Activated CD4-positive, alpha-beta T cell treated with anti-CD3 and anti-CD28 coated beads for 24 hours (primary cell): ENCODE results near the gene SLC16A7.
"Not testable (repeated sequence)": the region's sequence is repeated elsewhere in the genome, so short reads cannot be mapped to it uniquely, and the experiment has no call there.

Source experiments
- DNase-seq, 2 donors: peaks; one replicate each; pipeline ENCODE4 v3.0.0-alpha.2; 2020; ENCODE audit warnings: low read depth in 2 of 2

Gene SLC16A7

GRCh38 chr12:59736359-59736758 lies 140.5 kb downstream of the SLC16A7 start:
- DNase-seq = no peak

- no peak for DNase-seq
Observed at GRCh38 chr12:59736786-59737185, 141.0 kb downstream of the SLC16A7 start.

GRCh38 chr12:59737725-59738463 lies 142.1 kb downstream of the SLC16A7 start:
- no peak for DNase-seq

- no peak for DNase-seq
Observed at GRCh38 chr12:59742841-59743240, 147.0 kb downstream of the SLC16A7 start.

- no peak for DNase-seq
Observed at GRCh38 chr12:59744564-59744963, 148.7 kb downstream of the SLC16A7 start.

- DNase-seq = not testable (repeated sequence)
Observed at GRCh38 chr12:59751091-59751490, 155.3 kb downstream of the SLC16A7 start.

GRCh38 chr12:59761542-59761941 lies 165.7 kb downstream of the SLC16A7 start:
- DNase-seq = no peak

- DNase-seq = no peak
Observed at GRCh38 chr12:59763835-59764234, 168.0 kb downstream of the SLC16A7 start.

GRCh38 chr12:59768031-59768430 lies 172.2 kb downstream of the SLC16A7 start:
- no peak for DNase-seq

- DNase-seq = no peak
Observed at GRCh38 chr12:59780605-59781135, 184.8 kb downstream of the SLC16A7 start.

GRCh38 chr12:59787610-59788009 lies 191.8 kb downstream of the SLC16A7 start:
- DNase-seq = no peak

- DNase-seq = no peak
Observed at GRCh38 chr12:59792647-59793046, 196.8 kb downstream of the SLC16A7 start.

- no peak for DNase-seq
Observed at GRCh38 chr12:59803735-59804134, 207.9 kb downstream of the SLC16A7 start.

- DNase-seq = peak in 1 of 2 donors; percentile 3
Observed at GRCh38 chr12:59808317-59808910, 212.6 kb downstream of the SLC16A7 start.

GRCh38 chr12:59811991-59812390 lies 216.2 kb downstream of the SLC16A7 start:
- no peak for DNase-seq

GRCh38 chr12:59812716-59813115 lies 216.9 kb downstream of the SLC16A7 start:
- no peak for DNase-seq

GRCh38 chr12:59820594-59821011 lies 224.8 kb downstream of the SLC16A7 start:
- no peak for DNase-seq

GRCh38 chr12:59823567-59823966 lies 227.7 kb downstream of the SLC16A7 start:
- DNase-seq = no peak

GRCh38 chr12:59827767-59828166 lies 231.9 kb downstream of the SLC16A7 start:
- no peak for DNase-seq

- no peak for DNase-seq
Observed at GRCh38 chr12:59828521-59828920, 232.7 kb downstream of the SLC16A7 start.

GRCh38 chr12:59833408-59833807 lies 237.6 kb downstream of the SLC16A7 start:
- DNase-seq = no peak

- DNase-seq = peak in 1 of 2 donors; percentile 1
Observed at GRCh38 chr12:59834659-59835474, 239.0 kb downstream of the SLC16A7 start.
